Stimulated activated CD8-positive, alpha-beta memory T cell treated with anti-CD3 and anti-CD28 coated beads, Interleukin-15, amount 100 ng/mL, for 48 hours (primary cell): ENCODE results near the gene APBA1.
A peak's percentile ranks its signal among the peaks of the same experiment; 100 is the strongest.

ENCODE experiments used
- DNase-seq, 2 donors: peaks; one replicate each; pipeline ENCODE4 v3.0.0-alpha.2; 2020; ENCODE audit warnings: low read depth in 2 of 2

APBA1 gene

GRCh38 chr9:69671879-69672595, at the start of gene APBA1:
Gene APBA1, minus strand, starts transcription at chr9:69672371.
- no peak for DNase-seq

GRCh38 chr9:69719983-69720382, 47.8 kb upstream of the APBA1 start:
- DNase-seq = no peak

GRCh38 chr9:69719367-69719766, 47.2 kb upstream of the APBA1 start:
- DNase-seq = no peak

GRCh38 chr9:69718218-69718617, 46.0 kb upstream of the APBA1 start:
- no peak for DNase-seq

GRCh38 chr9:69715825-69716224, 43.7 kb upstream of the APBA1 start:
- no peak for DNase-seq

GRCh38 chr9:69715096-69715495, 42.9 kb upstream of the APBA1 start:
- DNase-seq = no peak

- no peak for DNase-seq
These were observed 25.3 kb upstream of the APBA1 start for GRCh38 chr9:69697475-69697874.

GRCh38 chr9:69696802-69697201, 24.6 kb upstream of the APBA1 start:
- DNase-seq = no peak

GRCh38 chr9:69689991-69690538, 17.9 kb upstream of the APBA1 start:
- no peak for DNase-seq

GRCh38 chr9:69683927-69684326, 11.8 kb upstream of the APBA1 start:
- DNase-seq = no peak

- no peak for DNase-seq
These were observed 6.8 kb upstream of the APBA1 start for GRCh38 chr9:69678843-69679538.

GRCh38 chr9:69677931-69678330, 5.8 kb upstream of the APBA1 start:
- no peak for DNase-seq

GRCh38 chr9:69675563-69675962, 3.4 kb upstream of the APBA1 start:
- no peak for DNase-seq

GRCh38 chr9:69674716-69675438, 2.7 kb upstream of the APBA1 start:
- no peak for DNase-seq

GRCh38 chr9:69674112-69674685, 2.0 kb upstream of the APBA1 start:
- no peak for DNase-seq

GRCh38 chr9:69673311-69673640, 1.1 kb upstream of the APBA1 start:
- DNase-seq = no peak

GRCh38 chr9:69672596-69673310, 582 bp upstream of the APBA1 start:
- DNase-seq = peak; percentile 51 to 55

GRCh38 chr9:69671311-69671878, 776 bp downstream of the APBA1 start:
- no peak for DNase-seq

GRCh38 chr9:69667306-69667705, 4.9 kb downstream of the APBA1 start:
- DNase-seq = no peak

- no peak for DNase-seq
These were observed 11.9 kb downstream of the APBA1 start for GRCh38 chr9:69660304-69660703.

GRCh38 chr9:69658987-69659675, 13.0 kb downstream of the APBA1 start:
- no peak for DNase-seq
